H9 (cell line): ENCODE results near the gene FOXO1. TPM values are rescaled to one million over a fixed set of nuclear protein-coding genes. Genes with fewer than 3 reads are reported as not detected.

ENCODE experiments used
- DNase-seq: peaks from one replicate; pipeline ENCODE4 v3.0.0-alpha.2; 2017
- H2AFZ ChIP-seq: one replicate; pipeline ENCODE4 v1.6.1; 2013; ENCODE audit warnings: mild to moderate bottlenecking, low read length, control low read depth, moderate library complexity
- H2AK5ac ChIP-seq: 2 replicates; pipeline ENCODE4 v1.6.1; 2013; ENCODE audit warnings: low read length, control low read depth, mixed read lengths; ENCODE audit not compliant: insufficient read length
- H2BK120ac ChIP-seq: one replicate; pipeline ENCODE4 v1.6.1; 2013; ENCODE audit warnings: low read depth, mild to moderate bottlenecking, low read length, control low read depth, inconsistent platforms; ENCODE audit not compliant: poor library complexity, severe bottlenecking
- H2BK12ac ChIP-seq: 2 replicates; pipeline ENCODE4 v1.6.1; 2013; ENCODE audit warnings: low read length, control low read depth, mixed read lengths, low read depth; ENCODE audit not compliant: insufficient read length
- H2BK15ac ChIP-seq: 2 replicates; pipeline ENCODE4 v1.6.1; 2013; ENCODE audit warnings: low read depth, low read length, control low read depth
- H2BK20ac ChIP-seq: one replicate; pipeline ENCODE4 v1.6.1; 2013; ENCODE audit warnings: low read depth, mild to moderate bottlenecking, low read length, control low read depth, inconsistent platforms; ENCODE audit not compliant: poor library complexity, severe bottlenecking
- H2BK5ac ChIP-seq: 2 replicates; pipeline ENCODE4 v1.6.1; 2013; ENCODE audit warnings: low read length, control low read depth, mixed read lengths; ENCODE audit not compliant: insufficient read length
- H3K14ac ChIP-seq: 2 replicates; pipeline ENCODE4 v1.6.1; 2013; ENCODE audit warnings: low read length, control low read depth; ENCODE audit not compliant: insufficient read depth
- H3K18ac ChIP-seq: 2 replicates; pipeline ENCODE4 v1.6.1; 2013; ENCODE audit warnings: low read depth, mild to moderate bottlenecking, mixed read lengths, low read length, control low read depth; ENCODE audit not compliant: insufficient read length
- H3K23ac ChIP-seq: 2 replicates; pipeline ENCODE4 v1.6.1; 2013; ENCODE audit warnings: low read length, control low read depth, mixed read lengths, low read depth; ENCODE audit not compliant: insufficient read length
- H3K23me2 ChIP-seq: 2 replicates; pipeline ENCODE4 v1.6.1; 2013; ENCODE audit warnings: low read depth, mild to moderate bottlenecking, mixed read lengths, low read length, control low read depth; ENCODE audit not compliant: insufficient read length, poor library complexity, severe bottlenecking
- H3K27ac ChIP-seq: 2 replicates; pipeline ENCODE4 v1.5.1; 2013; ENCODE audit warnings: low read length, control low read depth, mixed read lengths, low read depth; ENCODE audit not compliant: insufficient read length
- H3K27me3 ChIP-seq: 2 replicates; pipeline ENCODE4 v1.6.1; 2013; ENCODE audit warnings: low read length, control low read depth, inconsistent platforms; ENCODE audit not compliant: insufficient read depth
- H3K4ac ChIP-seq: 2 replicates; pipeline ENCODE4 v1.6.1; 2013; ENCODE audit warnings: low read depth, mild to moderate bottlenecking, control low read depth, inconsistent platforms, low read length, moderate library complexity
- H3K4me1 ChIP-seq: 2 replicates; pipeline ENCODE4 v1.6.1; 2013; ENCODE audit warnings: low read length, control low read depth, inconsistent platforms; ENCODE audit not compliant: insufficient read depth
- H3K4me2 ChIP-seq: 2 replicates; pipeline ENCODE4 v1.6.1; 2013; ENCODE audit warnings: low read length, control low read depth, mixed read lengths; ENCODE audit not compliant: insufficient read length, insufficient read depth
- H3K56ac ChIP-seq: 2 replicates; pipeline ENCODE4 v1.6.1; 2013; ENCODE audit warnings: low read depth, mild to moderate bottlenecking, mixed read lengths, low read length, control low read depth; ENCODE audit not compliant: insufficient read length
- H3K79me1 ChIP-seq: 2 replicates; pipeline ENCODE4 v1.6.1; 2013; ENCODE audit warnings: low read depth, mild to moderate bottlenecking, moderate library complexity, low read length, control low read depth, inconsistent platforms; ENCODE audit not compliant: insufficient read depth, poor library complexity, severe bottlenecking
- H3K79me2 ChIP-seq: 2 replicates; pipeline ENCODE4 v1.6.1; 2013; ENCODE audit warnings: low read length, control low read depth, inconsistent platforms; ENCODE audit not compliant: insufficient read depth
- H3K9ac ChIP-seq: 2 replicates; pipeline ENCODE4 v1.6.1; 2013; ENCODE audit warnings: low read length, control low read depth, mixed read lengths; ENCODE audit not compliant: insufficient read length; ENCODE audit errors: extremely low read depth
- H3K9me3 ChIP-seq: one replicate; pipeline ENCODE4 v1.6.1; 2013; ENCODE audit warnings: low read depth, low read length, inconsistent platforms; ENCODE audit not compliant: control insufficient read depth
- H3T11ph ChIP-seq: one replicate; pipeline ENCODE4 v1.6.1; 2013; ENCODE audit warnings: mild to moderate bottlenecking, low read length, control low read depth, inconsistent platforms
- H4K20me1 ChIP-seq: one replicate; pipeline ENCODE4 v1.6.1; 2013; ENCODE audit not compliant: control insufficient read depth, insufficient read length, insufficient read depth
- H4K5ac ChIP-seq: 2 replicates; pipeline ENCODE4 v1.6.1; 2013; ENCODE audit warnings: low read depth, mild to moderate bottlenecking, mixed read lengths, low read length, control low read depth; ENCODE audit not compliant: insufficient read length
- H4K8ac ChIP-seq: replicated peaks from 2 replicates; pipeline ENCODE4 v1.6.1; 2013; ENCODE audit warnings: low read length, control low read depth, mixed read lengths, low read depth; ENCODE audit not compliant: insufficient read length
- H4K91ac ChIP-seq: 2 replicates; pipeline ENCODE4 v1.6.1; 2013; ENCODE audit warnings: low read depth, mild to moderate bottlenecking, moderate library complexity, mixed read lengths, low read length, control low read depth; ENCODE audit not compliant: insufficient read length
- H3K27ac Mint-ChIP-seq, 3 experiments: 2 replicates in 2 of 3; 3 replicates in 1 of 3; pipeline ENCODE4 v1.8.0; 2020 to 2021; ENCODE audit warnings: mixed read lengths in 3 of 3, mild to moderate bottlenecking in 1 of 3, moderate library complexity in 1 of 3
- H3K27me3 Mint-ChIP-seq: 2 replicates; pipeline ENCODE4 v1.8.0; 2021; ENCODE audit warnings: low read depth, mild to moderate bottlenecking, moderate library complexity, mixed read lengths
- H3K36me3 Mint-ChIP-seq, 3 experiments: 2 replicates in 2 of 3; 3 replicates in 1 of 3; pipeline ENCODE4 v1.8.0; 2020 to 2021; ENCODE audit warnings: low read depth in 3 of 3, mixed read lengths in 3 of 3; ENCODE audit not compliant: insufficient read depth in 1 of 3
- H3K4me1 Mint-ChIP-seq, 2 experiments: 2 replicates each; pipeline ENCODE4 v1.8.0; 2020; ENCODE audit warnings: mixed read lengths in 2 of 2
- H3K4me3 Mint-ChIP-seq, 2 experiments: 2 replicates in 1 of 2; 3 replicates in 1 of 2; pipeline ENCODE4 v1.8.0; 2020 to 2021; ENCODE audit warnings: mild to moderate bottlenecking in 2 of 2, mixed read lengths in 2 of 2, moderate library complexity in 1 of 2
- H3K9me3 Mint-ChIP-seq, 2 experiments: 2 replicates in 1 of 2; 3 replicates in 1 of 2; pipeline ENCODE4 v1.8.0; 2020; ENCODE audit warnings: mild to moderate bottlenecking in 2 of 2, mixed read lengths in 2 of 2, moderate library complexity in 1 of 2
- CTCF ChIP-seq: fragments of 200-600 bp; sonication (generic); conservative IDR thresholded peaks from 3 replicates; pipeline ENCODE4 v1.8.0; 2021; ENCODE audit warnings: antibody characterized with exemption, mild to moderate bottlenecking
- WGBS: extraction: QIAGEN DNeasy Blood & Tissue Kit; methylation state at CpG from one replicate; pipeline ENCODE4 v1.1.7; 2013; ENCODE audit warnings: missing lambda C conversion rate, low lambda C conversion rate, mixed read lengths; ENCODE audit not compliant: insufficient read length; ENCODE audit errors: extremely low coverage; 5-methylcytosine and 5-hydroxymethylcytosine counted together
- total RNA-seq: library from RNA; stranded (reverse); gene quantifications from 2 replicates; pipeline ENCODE4 v1.2.1, GENCODE V29; 2021

Gene FOXO1
- total RNA-seq, 1 experiment from 2014 or later, result 44.6 TPM

GRCh38 chr13:40692946-40693345, 26.5 kb upstream of the FOXO1 start:
- no peak overlapping the region for H2BK12ac ChIP-seq
- H2AK5ac ChIP-seq, result no peak overlapping the region
- H2BK120ac ChIP-seq, result no peak overlapping the region
- no peak overlapping the region for H3K4ac ChIP-seq
- WGBS, result no CpG with 5 or more reads among the region's 2 CpGs
- no peak overlapping the region for H4K91ac ChIP-seq
- no peaks in the 10 kb centered on the region for H3K9me3 ChIP-seq
- no peak overlapping the region for H2BK5ac ChIP-seq
- H3K14ac ChIP-seq, result no peak overlapping the region
- Mint-ChIP-seq H3K27ac (no peak overlapping the region), H3K4me1 (peaks cover 1 to 2% of the 10 kb centered on the region in 2 experiments), H3K36me3 (no peaks in the 10 kb centered on the region; a peak in 1 of 7 replicates), H3K9me3 (no peaks in the 10 kb centered on the region; a peak in 2 of 5 replicates), H3K27me3 (no peaks in the 10 kb centered on the region), H3K4me3 (no peak overlapping the region; a peak in 1 of 5 replicates)
- no peak overlapping the region for H2AFZ ChIP-seq
- no peaks in the 10 kb centered on the region for H3K23me2 ChIP-seq
- H3K4me1 ChIP-seq, result no peaks in the 10 kb centered on the region
- no peak overlapping the region for H3K18ac ChIP-seq
- no peaks in the 10 kb centered on the region for H3K79me1 ChIP-seq
- TF ChIP-seq CTCF, result no peak
- no peaks in the 10 kb centered on the region for H3K27me3 ChIP-seq
- no peak overlapping the region for H3K56ac ChIP-seq
- H3K27ac ChIP-seq, result no peak overlapping the region
- H2BK15ac ChIP-seq, result no peak overlapping the region
- H4K20me1 ChIP-seq, result no peaks in the 10 kb centered on the region
- H3T11ph ChIP-seq, result no peak overlapping the region
- H4K8ac ChIP-seq, result no peak overlapping the region
- H3K23ac ChIP-seq, result no peak overlapping the region
- DNase-seq, result no peak
- no peak overlapping the region for H4K5ac ChIP-seq
- H3K4me2 ChIP-seq, result no peak overlapping the region
- H2BK20ac ChIP-seq, result no peak overlapping the region
- H3K79me2 ChIP-seq, result no peaks in the 10 kb centered on the region
- no peak overlapping the region for H3K9ac ChIP-seq
